ENCODE data around the gene MGLL. TPM values are rescaled to one million over a fixed set of nuclear protein-coding genes. Genes with fewer than 3 reads are reported as not detected.

Gene MGLL
- total and polyA plus RNA-seq, 8 donors = 8.6 to 318 (median 16.0) TPM

GRCh38 chr3:127745656-127746399 is 76.5 kb downstream of the MGLL start:
- no peak overlapping the region for H3K4me3 ChIP-seq
- peaks cover 0 to under 1% of the 10 kb centered on the region in 2 donors for H3K36me3 ChIP-seq
- ATAC-seq = no peak
- intact Hi-C loops (cut with DNase I) = no loop called here
- no peak for TF ChIP-seq CTCF (IDR thresholded peaks at IDR 0.05)
- peak overlapping the region; percentile 28 to 39 for H3K27ac ChIP-seq
- H3K27me3 ChIP-seq = no peaks in the 10 kb centered on the region
- peaks cover 6 to 64% of the 10 kb centered on the region in 2 donors for H3K4me1 ChIP-seq
- H3K9me3 ChIP-seq = no peaks in the 10 kb centered on the region
- no peak for DNase-seq

- ATAC-seq = no peak
- H3K27ac ChIP-seq = no peak overlapping the region
- intact Hi-C loops (cut with DNase I) = no loop called here
- no peak overlapping the region for H3K4me3 ChIP-seq
- H3K9me3 ChIP-seq = no peaks in the 10 kb centered on the region
- H3K27me3 ChIP-seq = no peaks in the 10 kb centered on the region
- H3K4me1 ChIP-seq = peaks cover 6 to 54% of the 10 kb centered on the region in 2 donors
- DNase-seq = no peak
- peaks cover 0 to 8% of the 10 kb centered on the region in 2 donors for H3K36me3 ChIP-seq
- TF ChIP-seq CTCF (IDR thresholded peaks at IDR 0.05) = no peak
Measured at GRCh38 chr3:127744875-127745274, 77.4 kb downstream of the MGLL start.

GRCh38 chr3:127744253-127744815 is 78.0 kb downstream of the MGLL start:
- no peak overlapping the region for H3K4me3 ChIP-seq
- peaks cover 0 to 8% of the 10 kb centered on the region in 2 donors for H3K36me3 ChIP-seq
- no peak for TF ChIP-seq CTCF (IDR thresholded peaks at IDR 0.05)
- H3K4me1 ChIP-seq = peaks cover 6 to 49% of the 10 kb centered on the region in 2 donors
- peak overlapping the region in 1 of 2 donors; percentile 19 for H3K27ac ChIP-seq
- DNase-seq (no peak), ATAC-seq (no peak)
- no peaks in the 10 kb centered on the region for H3K9me3 ChIP-seq
- intact Hi-C loops (cut with DNase I) = no loop called here
- H3K27me3 ChIP-seq = no peaks in the 10 kb centered on the region

- peaks cover 0 to 8% of the 10 kb centered on the region in 2 donors for H3K36me3 ChIP-seq
- no peaks in the 10 kb centered on the region for H3K9me3 ChIP-seq
- TF ChIP-seq CTCF (IDR thresholded peaks at IDR 0.05) = no peak
- no peaks in the 10 kb centered on the region for H3K27me3 ChIP-seq
- no peak overlapping the region for H3K4me3 ChIP-seq
- ATAC-seq (no peak), DNase-seq (peak in 2 of 4 donors; percentile 46 to 52)
- H3K27ac ChIP-seq = peak overlapping the region in 1 of 2 donors; percentile 19
- intact Hi-C loops (cut with DNase I) = no loop called here
- H3K4me1 ChIP-seq = peaks cover 4 to 47% of the 10 kb centered on the region in 2 donors
Measured at GRCh38 chr3:127743351-127744252, 78.7 kb downstream of the MGLL start.
